ENCODE measurements around the gene ICAM4.

Gene ICAM4

DNA sequence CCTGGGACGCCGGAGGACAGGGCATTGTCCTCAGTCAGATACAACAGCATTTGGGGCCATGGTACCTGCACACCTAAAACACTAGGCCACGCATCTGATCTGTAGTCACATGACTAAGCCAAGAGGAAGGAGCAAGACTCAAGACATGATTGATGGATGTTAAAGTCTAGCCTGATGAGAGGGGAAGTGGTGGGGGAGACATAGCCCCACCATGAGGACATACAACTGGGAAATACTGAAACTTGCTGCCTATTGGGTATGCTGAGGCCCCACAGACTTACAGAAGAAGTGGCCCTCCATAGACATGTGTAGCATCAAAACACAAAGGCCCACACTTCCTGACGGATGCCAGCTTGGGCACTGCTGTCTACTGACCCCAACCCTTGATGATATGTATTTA lies 1.4 kb upstream of the ICAM4 start:
- no peak for TF ChIP-seq EGR1 (IDR thresholded peaks at IDR 0.05)
- TF ChIP-seq CEBPB (IDR thresholded peaks at IDR 0.05), result no peak
- TF ChIP-seq EP300 (IDR thresholded peaks at IDR 0.05; ENCODE audit: borderline replicate concordance), result no peak
- TF ChIP-seq CREB1 (IDR thresholded peaks at IDR 0.05; ENCODE audit: low read depth), result no peak
- no peak for TF ChIP-seq RAD21 (IDR thresholded peaks at IDR 0.05; ENCODE audit: low read depth)
- TF ChIP-seq YY1 (IDR thresholded peaks at IDR 0.05; ENCODE audit: low read depth), result no peak
- TF ChIP-seq, protein P1, sequence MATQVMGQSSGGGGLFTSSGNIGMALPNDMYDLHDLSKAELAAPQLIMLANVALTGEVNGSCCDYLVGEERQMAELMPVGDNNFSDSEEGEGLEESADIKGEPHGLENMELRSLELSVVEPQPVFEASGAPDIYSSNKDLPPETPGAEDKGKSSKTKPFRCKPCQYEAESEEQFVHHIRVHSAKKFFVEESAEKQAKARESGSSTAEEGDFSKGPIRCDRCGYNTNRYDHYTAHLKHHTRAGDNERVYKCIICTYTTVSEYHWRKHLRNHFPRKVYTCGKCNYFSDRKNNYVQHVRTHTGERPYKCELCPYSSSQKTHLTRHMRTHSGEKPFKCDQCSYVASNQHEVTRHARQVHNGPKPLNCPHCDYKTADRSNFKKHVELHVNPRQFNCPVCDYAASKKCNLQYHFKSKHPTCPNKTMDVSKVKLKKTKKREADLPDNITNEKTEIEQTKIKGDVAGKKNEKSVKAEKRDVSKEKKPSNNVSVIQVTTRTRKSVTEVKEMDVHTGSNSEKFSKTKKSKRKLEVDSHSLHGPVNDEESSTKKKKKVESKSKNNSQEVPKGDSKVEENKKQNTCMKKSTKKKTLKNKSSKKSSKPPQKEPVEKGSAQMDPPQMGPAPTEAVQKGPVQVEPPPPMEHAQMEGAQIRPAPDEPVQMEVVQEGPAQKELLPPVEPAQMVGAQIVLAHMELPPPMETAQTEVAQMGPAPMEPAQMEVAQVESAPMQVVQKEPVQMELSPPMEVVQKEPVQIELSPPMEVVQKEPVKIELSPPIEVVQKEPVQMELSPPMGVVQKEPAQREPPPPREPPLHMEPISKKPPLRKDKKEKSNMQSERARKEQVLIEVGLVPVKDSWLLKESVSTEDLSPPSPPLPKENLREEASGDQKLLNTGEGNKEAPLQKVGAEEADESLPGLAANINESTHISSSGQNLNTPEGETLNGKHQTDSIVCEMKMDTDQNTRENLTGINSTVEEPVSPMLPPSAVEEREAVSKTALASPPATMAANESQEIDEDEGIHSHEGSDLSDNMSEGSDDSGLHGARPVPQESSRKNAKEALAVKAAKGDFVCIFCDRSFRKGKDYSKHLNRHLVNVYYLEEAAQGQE (IDR thresholded peaks at IDR 0.05; ENCODE audit: low read depth), result no peak
- no peak for TF ChIP-seq ZBTB7A (IDR thresholded peaks at IDR 0.05; ENCODE audit: low read depth)
- TF ChIP-seq NFIC (IDR thresholded peaks at IDR 0.05), result no peak
- TF ChIP-seq TEAD4 (IDR thresholded peaks at IDR 0.05), result no peak
- no peak for TF ChIP-seq TCF12 (IDR thresholded peaks at IDR 0.05; ENCODE audit: low read depth)
- TF ChIP-seq TAF1 (IDR thresholded peaks at IDR 0.05; ENCODE audit: low read depth), result no peak
- TF ChIP-seq, protein P2, sequence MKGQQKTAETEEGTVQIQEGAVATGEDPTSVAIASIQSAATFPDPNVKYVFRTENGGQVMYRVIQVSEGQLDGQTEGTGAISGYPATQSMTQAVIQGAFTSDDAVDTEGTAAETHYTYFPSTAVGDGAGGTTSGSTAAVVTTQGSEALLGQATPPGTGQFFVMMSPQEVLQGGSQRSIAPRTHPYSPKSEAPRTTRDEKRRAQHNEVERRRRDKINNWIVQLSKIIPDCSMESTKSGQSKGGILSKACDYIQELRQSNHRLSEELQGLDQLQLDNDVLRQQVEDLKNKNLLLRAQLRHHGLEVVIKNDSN (IDR thresholded peaks at IDR 0.05), result no peak
- TF ChIP-seq FOXM1 (IDR thresholded peaks at IDR 0.05; ENCODE audit: borderline replicate concordance, low read depth), result no peak
- TF ChIP-seq, protein P3, sequence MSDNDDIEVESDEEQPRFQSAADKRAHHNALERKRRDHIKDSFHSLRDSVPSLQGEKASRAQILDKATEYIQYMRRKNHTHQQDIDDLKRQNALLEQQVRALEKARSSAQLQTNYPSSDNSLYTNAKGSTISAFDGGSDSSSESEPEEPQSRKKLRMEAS (IDR thresholded peaks at IDR 0.05), result no peak

DNA sequence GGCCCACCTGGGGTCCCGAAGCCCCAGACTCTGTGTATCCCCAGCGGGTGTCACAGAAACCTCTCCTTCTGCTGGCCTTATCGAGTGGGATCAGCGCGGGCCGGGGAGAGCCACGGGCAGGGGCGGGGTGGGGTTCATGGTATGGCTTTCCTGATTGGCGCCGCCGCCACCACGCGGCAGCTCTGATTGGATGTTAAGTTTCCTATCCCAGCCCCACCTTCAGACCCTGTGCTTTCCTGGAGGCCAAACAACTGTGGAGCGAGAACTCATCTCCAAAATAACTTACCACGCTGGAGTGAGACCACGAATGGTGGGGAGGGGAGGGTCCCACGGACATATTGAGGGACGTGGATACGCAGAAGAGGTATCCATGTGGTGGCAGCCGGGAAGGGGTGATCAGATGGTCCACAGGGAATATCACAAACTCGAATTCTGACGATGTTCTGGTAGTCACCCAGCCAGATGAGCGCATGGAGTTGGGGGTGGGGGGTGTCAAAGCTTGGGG lies 2.0 kb downstream of the ICAM4 start:
- TF ChIP-seq TEAD4 (IDR thresholded peaks at IDR 0.05), result no peak
- 0 out of 2 replicates have a peak, but pooled peaks have one; percentile 25 for TF ChIP-seq EP300 (IDR thresholded peaks at IDR 0.05; ENCODE audit: borderline replicate concordance)
- TF ChIP-seq ZBTB7A (IDR thresholded peaks at IDR 0.05; ENCODE audit: low read depth), result 0 out of 2 replicates have a peak, but pooled peaks have one; percentile 8
- TF ChIP-seq, protein P2 (IDR thresholded peaks at IDR 0.05), result peak; percentile 43
- TF ChIP-seq, protein P1 (IDR thresholded peaks at IDR 0.05; ENCODE audit: low read depth), result no peak
- no peak for TF ChIP-seq CEBPB (IDR thresholded peaks at IDR 0.05)
- TF ChIP-seq CREB1 (IDR thresholded peaks at IDR 0.05; ENCODE audit: low read depth), result no peak
- no peak; the same call in 1 of the 2 replicates for TF ChIP-seq TCF12 (IDR thresholded peaks at IDR 0.05; ENCODE audit: low read depth)
- no peak for TF ChIP-seq FOXM1 (IDR thresholded peaks at IDR 0.05; ENCODE audit: borderline replicate concordance, low read depth)
- TF ChIP-seq EGR1 (IDR thresholded peaks at IDR 0.05), result no peak
- no peak for TF ChIP-seq NFIC (IDR thresholded peaks at IDR 0.05)
- no peak for TF ChIP-seq YY1 (IDR thresholded peaks at IDR 0.05; ENCODE audit: low read depth)
- no peak for TF ChIP-seq RAD21 (IDR thresholded peaks at IDR 0.05; ENCODE audit: low read depth)
- TF ChIP-seq, protein P3 (IDR thresholded peaks at IDR 0.05), result no peak
- TF ChIP-seq TAF1 (IDR thresholded peaks at IDR 0.05; ENCODE audit: low read depth), result 0 out of 2 replicates have a peak, but pooled peaks have one; percentile 26

DNA sequence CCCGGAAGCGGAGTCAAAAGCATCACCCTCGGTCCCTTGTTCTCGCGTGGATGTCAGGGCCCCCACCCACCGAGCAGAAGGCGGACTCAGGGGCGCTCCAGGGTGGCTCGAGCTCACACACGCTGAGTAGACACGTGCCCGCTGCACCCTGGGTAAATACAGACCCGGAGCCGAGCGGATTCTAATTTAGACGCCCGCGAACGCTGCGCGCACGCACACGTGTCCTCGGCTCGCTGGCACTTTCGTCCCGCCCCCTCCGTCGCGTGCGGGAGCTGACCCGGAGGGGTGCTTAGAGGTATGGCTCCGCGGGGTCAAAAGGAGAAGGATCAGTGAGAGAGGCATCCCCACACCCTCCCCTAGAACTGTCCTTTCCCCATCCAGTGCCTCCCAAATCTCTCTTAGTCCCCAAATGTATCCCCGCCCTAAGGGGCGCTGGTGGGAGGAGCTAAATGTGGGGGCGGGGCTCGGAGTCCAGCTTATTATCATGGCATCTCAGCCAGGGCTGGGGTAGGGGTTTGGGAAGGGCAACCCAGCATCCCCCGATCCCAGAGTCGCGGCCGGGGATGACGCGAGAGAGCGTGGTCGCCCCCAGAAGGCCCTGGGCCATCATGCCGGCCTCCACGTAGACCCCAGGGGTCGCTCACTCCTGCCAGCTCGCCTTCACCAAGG lies 2.5 kb downstream of the ICAM4 start:
- TF ChIP-seq TEAD4 (IDR thresholded peaks at IDR 0.05) (peak; percentile 33; the same call in 1 of the 2 replicates), NFIC (IDR thresholded peaks at IDR 0.05) (no peak), EP300 (IDR thresholded peaks at IDR 0.05; ENCODE audit: borderline replicate concordance) (no peak), YY1 (IDR thresholded peaks at IDR 0.05; ENCODE audit: low read depth) (no peak), TCF12 (IDR thresholded peaks at IDR 0.05; ENCODE audit: low read depth) (peak; percentile 17), ZBTB7A (IDR thresholded peaks at IDR 0.05; ENCODE audit: low read depth) (no peak; the same call in 1 of the 2 replicates), TAF1 (IDR thresholded peaks at IDR 0.05; ENCODE audit: low read depth) (no peak), FOXM1 (IDR thresholded peaks at IDR 0.05; ENCODE audit: borderline replicate concordance, low read depth) (no peak), CEBPB (IDR thresholded peaks at IDR 0.05) (no peak), EGR1 (IDR thresholded peaks at IDR 0.05) (no peak), RAD21 (IDR thresholded peaks at IDR 0.05; ENCODE audit: low read depth) (no peak), CREB1 (IDR thresholded peaks at IDR 0.05; ENCODE audit: low read depth) (no peak)
- TF ChIP-seq, protein P1 (IDR thresholded peaks at IDR 0.05; ENCODE audit: low read depth), result no peak
- TF ChIP-seq, protein P3 (IDR thresholded peaks at IDR 0.05), result peak; percentile 92
- TF ChIP-seq, protein P2 (IDR thresholded peaks at IDR 0.05), result peak; percentile 82
